ENCODE results near the gene RIF1.

- no peak for TF ChIP-seq POLR2AphosphoS5 (IDR thresholded peaks at IDR 0.05)
- no peak for TF ChIP-seq CTCF (IDR thresholded peaks at IDR 0.05)
These were observed 15.2 kb upstream of the RIF1 start for GRCh38 chr2:151394509-151394908.

Measured in upper lobe of left lung (tissue), 4 donors.